ENCODE measurements around the gene CDH5. TPM values are rescaled to one million over a fixed set of nuclear protein-coding genes. Genes with fewer than 3 reads are reported as not detected.

CDH5 gene
- total and polyA plus RNA-seq, 2 donors from 2014 or later, result 13.9 to 41.3 TPM

GRCh38 chr16:66360624-66361324, 5.7 kb upstream of the CDH5 start:
- Histone ChIP-seq H3K36me3 (ENCODE audit: control insufficient read depth in 2 of 3, insufficient read depth in 3 of 3, low read length in 3 of 3) (no peaks in the 10 kb centered on the region), H3K27ac (ENCODE audit: low read depth in 2 of 2, low read length in 2 of 2) (peak overlapping the region in 1 of 2 donors; percentile 23), H3K4me3 (ENCODE audit: low read length in 3 of 3) (no peak overlapping the region), H3K4me1 (ENCODE audit: control insufficient read depth in 2 of 3, insufficient read depth in 2 of 3, low read depth in 1 of 3, low read length in 3 of 3) (peaks cover 0 to 6% (median 0%) of the 10 kb centered on the region in 3 donors), H3K9me3 (ENCODE audit: control insufficient read depth in 2 of 3, insufficient read depth in 1 of 3, low read length in 3 of 3) (no peaks in the 10 kb centered on the region), H3K27me3 (ENCODE audit: control insufficient read depth, insufficient read depth, low read length) (no peaks in the 10 kb centered on the region), H3K9ac (ENCODE audit: low read length in 3 of 3) (no peak overlapping the region)
- FAIRE-seq (no peak), DNase-seq (no peak)
- intact Hi-C loops (cut with DNase I), result no loop called here
- TF ChIP-seq, protein P1, sequence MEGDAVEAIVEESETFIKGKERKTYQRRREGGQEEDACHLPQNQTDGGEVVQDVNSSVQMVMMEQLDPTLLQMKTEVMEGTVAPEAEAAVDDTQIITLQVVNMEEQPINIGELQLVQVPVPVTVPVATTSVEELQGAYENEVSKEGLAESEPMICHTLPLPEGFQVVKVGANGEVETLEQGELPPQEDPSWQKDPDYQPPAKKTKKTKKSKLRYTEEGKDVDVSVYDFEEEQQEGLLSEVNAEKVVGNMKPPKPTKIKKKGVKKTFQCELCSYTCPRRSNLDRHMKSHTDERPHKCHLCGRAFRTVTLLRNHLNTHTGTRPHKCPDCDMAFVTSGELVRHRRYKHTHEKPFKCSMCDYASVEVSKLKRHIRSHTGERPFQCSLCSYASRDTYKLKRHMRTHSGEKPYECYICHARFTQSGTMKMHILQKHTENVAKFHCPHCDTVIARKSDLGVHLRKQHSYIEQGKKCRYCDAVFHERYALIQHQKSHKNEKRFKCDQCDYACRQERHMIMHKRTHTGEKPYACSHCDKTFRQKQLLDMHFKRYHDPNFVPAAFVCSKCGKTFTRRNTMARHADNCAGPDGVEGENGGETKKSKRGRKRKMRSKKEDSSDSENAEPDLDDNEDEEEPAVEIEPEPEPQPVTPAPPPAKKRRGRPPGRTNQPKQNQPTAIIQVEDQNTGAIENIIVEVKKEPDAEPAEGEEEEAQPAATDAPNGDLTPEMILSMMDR (IDR thresholded peaks at IDR 0.05; ENCODE audit: borderline replicate concordance, extremely low read depth, insufficient read depth), result no peak

DNA sequence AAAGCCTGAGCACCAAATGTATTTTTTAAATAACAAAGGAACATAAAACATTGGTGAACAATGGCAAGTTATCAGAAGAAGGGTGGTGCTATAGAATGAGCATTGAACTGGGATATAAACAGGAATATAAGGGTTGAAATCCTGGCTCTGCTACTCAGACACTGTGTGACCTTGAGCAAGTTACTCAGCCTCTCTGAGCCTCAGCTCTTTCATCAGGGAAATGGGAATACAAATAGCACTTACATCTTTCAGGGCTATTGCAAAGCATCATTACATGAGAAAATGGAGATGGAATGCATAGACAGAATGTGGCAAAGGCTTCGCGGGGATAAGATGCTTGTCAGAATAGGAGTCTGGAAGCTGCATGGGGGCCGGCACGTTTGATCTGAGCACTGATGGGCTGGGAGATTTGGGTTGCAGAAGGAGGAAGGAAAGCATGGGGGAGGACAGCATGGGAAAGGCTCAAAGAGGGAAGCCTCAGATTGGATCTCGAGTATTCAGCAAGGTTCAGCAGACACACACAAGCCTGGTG, 4.8 kb upstream of the CDH5 start:
- no peak overlapping the region for H3K4me3 ChIP-seq (ENCODE audit: low read length in 3 of 3)
- FAIRE-seq, result no peak
- no peak overlapping the region for H3K9ac ChIP-seq (ENCODE audit: low read length in 3 of 3)
- TF ChIP-seq, protein P1 (IDR thresholded peaks at IDR 0.05; ENCODE audit: borderline replicate concordance, extremely low read depth, insufficient read depth), result no peak
- intact Hi-C loops (cut with DNase I), result no loop called here
- H3K27me3 ChIP-seq (ENCODE audit: control insufficient read depth, insufficient read depth, low read length), result no peaks in the 10 kb centered on the region
- no peak for DNase-seq
- no peaks in the 10 kb centered on the region for H3K9me3 ChIP-seq (ENCODE audit: control insufficient read depth in 2 of 3, insufficient read depth in 1 of 3, low read length in 3 of 3)
- peaks cover 0 to 8% (median 0%) of the 10 kb centered on the region in 3 donors for H3K4me1 ChIP-seq (ENCODE audit: control insufficient read depth in 2 of 3, insufficient read depth in 2 of 3, low read depth in 1 of 3, low read length in 3 of 3)
- H3K27ac ChIP-seq (ENCODE audit: low read depth in 2 of 2, low read length in 2 of 2), result no peak overlapping the region
- no peaks in the 10 kb centered on the region for H3K36me3 ChIP-seq (ENCODE audit: control insufficient read depth in 2 of 3, insufficient read depth in 3 of 3, low read length in 3 of 3)

- no peaks in the 10 kb centered on the region for H3K27me3 ChIP-seq (ENCODE audit: control insufficient read depth, insufficient read depth, low read length)
- no peak for FAIRE-seq
- no peaks in the 10 kb centered on the region for H3K36me3 ChIP-seq (ENCODE audit: control insufficient read depth in 2 of 3, insufficient read depth in 3 of 3, low read length in 3 of 3)
- no peak overlapping the region for H3K9ac ChIP-seq (ENCODE audit: low read length in 3 of 3)
- intact Hi-C loops (cut with DNase I), result no loop called here
- TF ChIP-seq, protein P1 (IDR thresholded peaks at IDR 0.05; ENCODE audit: borderline replicate concordance, extremely low read depth, insufficient read depth), result no peak
- DNase-seq, result no peak
- H3K4me1 ChIP-seq (ENCODE audit: control insufficient read depth in 2 of 3, insufficient read depth in 2 of 3, low read depth in 1 of 3, low read length in 3 of 3), result peaks cover 0 to 5% (median 0%) of the 10 kb centered on the region in 3 donors
- H3K4me3 ChIP-seq (ENCODE audit: low read length in 3 of 3), result no peak overlapping the region
- H3K9me3 ChIP-seq (ENCODE audit: control insufficient read depth in 2 of 3, insufficient read depth in 1 of 3, low read length in 3 of 3), result no peaks in the 10 kb centered on the region
- no peak overlapping the region for H3K27ac ChIP-seq (ENCODE audit: low read depth in 2 of 2, low read length in 2 of 2)
Observed at GRCh38 chr16:66363211-66363777, 3.2 kb upstream of the CDH5 start.

Measured in kidney (tissue), 14 donors.